NCI-H2227 (cell line): ENCODE data around the gene TMEM258.

Source experiments
- DNase-seq: peaks from one replicate; lab custom pipeline; 2025; ENCODE audit not compliant: unreplicated experiment; lab: John Stamatoyannopoulos, UW

Gene TMEM258

DNA sequence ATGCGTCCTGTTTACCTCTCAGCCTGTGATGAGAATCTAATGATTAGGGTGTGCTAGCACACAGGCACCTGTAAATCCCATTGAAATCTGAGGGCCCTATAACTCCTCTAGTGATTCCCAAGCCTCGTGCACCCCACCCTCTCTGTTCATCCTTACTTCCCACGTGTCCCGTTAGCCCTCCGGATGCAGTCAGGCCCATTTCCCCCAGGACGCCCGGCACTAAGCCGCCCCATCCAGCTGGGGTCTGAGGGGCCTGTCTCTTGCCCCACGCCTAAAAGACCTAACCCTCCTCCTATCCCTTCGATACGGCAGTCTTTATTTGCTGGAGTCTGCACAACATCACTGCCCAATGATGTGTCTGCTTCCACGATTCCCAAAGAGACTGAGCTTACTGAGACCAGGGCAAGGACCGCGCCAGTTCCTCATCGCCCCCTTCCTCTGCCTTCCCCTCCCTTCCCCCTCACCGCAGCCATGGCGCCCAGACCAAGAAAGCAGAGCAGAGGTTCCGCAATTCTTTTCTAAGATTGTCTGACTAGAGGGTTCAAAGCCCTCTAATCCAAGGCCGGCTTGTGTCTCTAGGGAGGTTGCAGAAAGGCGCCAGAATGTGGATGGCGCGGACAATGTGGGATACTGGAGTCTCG, 34.7 kb upstream of the TMEM258 start:
- DNase-seq = peak; percentile 78

DNA sequence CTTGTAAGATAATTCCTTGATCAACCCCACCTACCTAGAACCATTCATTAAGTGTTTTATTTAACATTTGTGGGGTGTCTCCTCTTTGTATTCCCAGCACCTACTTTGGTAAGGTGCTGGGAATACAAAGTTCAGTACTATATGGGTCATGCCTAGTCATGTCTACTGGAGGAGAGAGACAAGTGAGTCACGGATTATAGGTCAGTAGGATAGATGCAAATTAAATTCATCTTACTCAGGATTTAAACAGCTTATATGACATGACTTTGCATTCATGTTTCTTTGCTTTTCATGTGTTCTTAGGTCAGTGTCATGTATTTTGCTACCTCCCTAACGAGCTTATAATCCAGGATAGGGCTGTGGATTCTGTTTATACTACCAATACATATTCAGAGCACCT, 27.8 kb upstream of the TMEM258 start:
- DNase-seq = no peak

DNA sequence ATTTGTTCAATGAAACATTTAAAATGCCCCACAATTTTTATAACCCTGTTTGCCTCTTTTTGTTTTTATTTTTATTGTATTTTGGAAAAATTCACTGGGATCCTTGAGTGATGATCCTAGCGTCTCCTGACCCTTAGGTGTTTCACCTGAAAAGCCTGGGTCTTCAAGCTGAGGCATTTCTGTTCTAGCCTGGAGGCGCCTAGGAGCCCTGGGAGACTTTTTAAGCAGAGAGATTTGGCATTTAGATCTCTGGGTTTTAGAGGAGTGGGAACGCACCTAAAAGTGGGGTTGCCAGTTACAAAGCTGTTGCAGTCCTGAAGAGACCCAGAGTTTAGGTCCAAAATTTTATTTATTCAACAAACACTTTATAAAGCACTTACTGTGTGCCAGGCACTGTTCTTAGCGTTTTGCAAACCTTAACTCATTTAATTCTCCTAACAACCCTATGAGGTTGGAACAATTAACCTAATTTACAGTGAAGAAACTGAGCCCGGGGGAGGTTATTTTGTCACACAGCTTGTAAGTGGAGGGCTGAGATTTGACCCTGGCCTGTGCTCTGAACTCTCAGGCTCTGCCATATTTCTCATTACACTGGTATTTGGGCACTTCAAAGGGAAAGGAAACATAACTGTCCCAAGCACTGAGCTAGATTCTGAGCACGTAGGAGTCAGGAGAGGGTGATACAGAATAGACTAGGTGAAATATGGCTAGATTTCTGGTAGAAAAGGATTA, 25.2 kb upstream of the TMEM258 start:
- DNase-seq = no peak

DNA sequence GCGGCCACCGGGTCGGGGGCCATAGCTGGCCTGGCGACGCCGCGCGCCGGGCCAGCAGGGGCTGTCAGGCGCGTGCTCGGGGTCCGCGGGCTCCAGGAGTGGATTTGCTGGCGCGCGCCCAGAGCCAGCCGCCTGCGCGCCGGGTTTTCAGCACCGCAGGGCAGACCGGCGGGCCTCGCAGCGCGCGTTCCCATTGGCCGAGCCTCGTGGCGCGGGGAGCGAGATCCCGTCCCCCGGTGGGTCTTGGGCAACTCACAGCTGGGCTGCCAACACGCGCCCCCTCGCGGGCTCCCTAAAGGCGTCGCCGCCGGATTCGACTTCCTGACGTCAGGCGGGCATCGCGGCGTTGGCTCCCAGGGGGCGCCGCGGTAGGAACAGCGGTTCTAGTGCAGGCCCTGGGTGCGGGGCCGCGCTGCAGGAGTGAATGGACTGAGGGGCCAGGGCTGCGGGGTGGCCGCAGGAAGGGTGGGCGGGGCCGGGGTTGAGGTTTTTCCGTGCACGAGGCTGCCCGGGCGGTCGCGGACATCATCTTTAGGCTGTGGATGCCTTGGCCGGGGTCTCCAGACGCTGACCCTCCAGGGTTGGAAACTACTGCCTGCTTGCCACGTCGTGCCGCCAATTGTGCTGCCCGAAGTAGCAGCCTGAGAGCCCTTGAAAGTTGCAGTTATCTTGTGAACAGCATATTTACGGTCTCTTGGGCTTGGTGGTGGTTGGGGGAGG, 24.5 kb upstream of the TMEM258 start, which contains the start of gene FADS1:
Gene FADS1 (minus strand): TSS at position 268 of the 720 bp plus-strand sequence. CDS start 74 bp downstream, at position 194.
- peak; percentile 99 for DNase-seq

DNA sequence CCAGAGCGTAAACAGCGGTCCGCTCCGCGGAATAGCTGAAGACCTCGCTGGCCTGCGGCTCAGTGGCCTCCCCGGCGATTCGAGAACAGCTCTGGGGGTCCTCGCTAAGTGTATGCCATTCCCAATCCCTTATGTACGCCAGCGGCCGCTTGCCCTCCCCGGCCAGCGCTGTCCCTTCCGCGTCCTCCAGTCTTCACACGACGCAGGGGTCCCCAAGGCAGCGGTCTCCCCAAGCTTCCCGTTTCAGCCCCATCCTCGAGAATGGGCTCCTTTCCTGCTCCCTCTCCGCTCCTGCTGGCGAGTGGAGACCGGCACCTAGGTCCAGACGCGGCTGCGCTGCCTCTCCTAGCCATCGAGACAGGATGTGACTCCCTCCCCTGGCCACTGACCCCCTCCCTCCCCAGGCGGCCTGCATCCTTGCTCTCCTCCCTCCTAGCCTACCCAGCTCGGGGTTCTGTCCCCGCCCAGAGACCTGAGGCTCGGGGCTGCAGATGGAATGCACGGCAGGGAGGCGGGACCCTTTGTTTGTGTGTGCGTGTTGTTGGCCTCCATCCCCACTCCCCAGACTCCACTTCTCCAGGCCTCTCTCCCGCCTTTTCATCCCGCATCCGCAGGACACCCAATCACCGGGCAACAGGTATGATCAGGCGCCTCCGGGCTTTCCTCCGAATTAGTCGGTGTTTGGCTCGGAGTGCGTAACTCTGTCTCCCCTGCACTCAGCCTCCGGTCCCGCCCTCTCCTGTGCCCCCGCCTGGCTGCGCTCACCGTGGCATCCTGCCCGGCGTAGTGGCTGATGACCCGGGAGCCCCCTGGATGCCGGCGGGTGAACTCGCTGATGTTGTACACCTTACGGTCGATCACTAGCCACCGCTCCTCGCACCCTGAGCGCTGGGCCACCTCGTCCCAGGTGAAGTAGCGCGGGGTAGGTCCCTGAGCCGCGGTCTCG, 23.7 kb upstream of the TMEM258 start:
- DNase-seq = peak; percentile 81

DNA sequence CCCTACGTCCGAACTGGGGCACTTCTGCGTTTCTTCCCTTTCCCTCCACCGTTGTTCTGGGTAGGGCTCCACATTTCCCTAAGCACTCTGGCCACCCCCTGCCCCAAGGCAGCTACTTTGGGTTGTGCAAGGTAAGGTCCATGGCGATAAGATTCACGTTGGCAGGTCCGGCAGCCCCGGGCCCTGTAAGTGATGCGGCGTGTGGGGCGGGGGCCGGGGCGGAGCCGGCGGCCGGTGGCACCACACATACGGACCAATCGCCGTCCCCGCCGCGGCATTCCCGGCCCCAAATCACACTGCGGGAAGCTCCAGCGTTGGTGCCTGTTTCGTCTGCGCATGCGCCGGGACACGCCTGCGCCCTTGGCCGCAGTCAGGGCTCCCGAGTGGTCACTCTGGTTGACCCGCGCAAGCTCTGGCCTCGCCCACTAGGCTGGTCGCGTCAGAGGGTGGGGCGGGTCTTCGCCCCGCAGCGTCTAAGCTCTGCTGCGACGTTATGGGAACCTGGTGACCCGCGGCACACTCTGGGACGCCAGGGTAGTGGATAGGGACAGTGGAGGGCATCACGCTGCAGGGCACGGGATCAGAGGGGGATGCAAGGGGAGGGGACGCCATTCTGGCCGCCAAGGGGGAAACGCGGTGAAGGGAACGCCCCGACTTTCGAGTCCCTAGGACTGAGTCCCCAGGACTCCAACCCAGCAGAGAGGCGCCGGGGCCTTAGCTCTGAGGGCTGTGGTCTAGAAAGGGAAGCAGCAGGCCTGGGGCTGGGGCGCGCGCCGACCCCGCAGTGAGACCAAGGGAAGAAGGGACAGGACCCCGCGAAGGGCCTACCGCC, 22.8 kb upstream of the TMEM258 start:
- DNase-seq = peak; percentile 96

DNA sequence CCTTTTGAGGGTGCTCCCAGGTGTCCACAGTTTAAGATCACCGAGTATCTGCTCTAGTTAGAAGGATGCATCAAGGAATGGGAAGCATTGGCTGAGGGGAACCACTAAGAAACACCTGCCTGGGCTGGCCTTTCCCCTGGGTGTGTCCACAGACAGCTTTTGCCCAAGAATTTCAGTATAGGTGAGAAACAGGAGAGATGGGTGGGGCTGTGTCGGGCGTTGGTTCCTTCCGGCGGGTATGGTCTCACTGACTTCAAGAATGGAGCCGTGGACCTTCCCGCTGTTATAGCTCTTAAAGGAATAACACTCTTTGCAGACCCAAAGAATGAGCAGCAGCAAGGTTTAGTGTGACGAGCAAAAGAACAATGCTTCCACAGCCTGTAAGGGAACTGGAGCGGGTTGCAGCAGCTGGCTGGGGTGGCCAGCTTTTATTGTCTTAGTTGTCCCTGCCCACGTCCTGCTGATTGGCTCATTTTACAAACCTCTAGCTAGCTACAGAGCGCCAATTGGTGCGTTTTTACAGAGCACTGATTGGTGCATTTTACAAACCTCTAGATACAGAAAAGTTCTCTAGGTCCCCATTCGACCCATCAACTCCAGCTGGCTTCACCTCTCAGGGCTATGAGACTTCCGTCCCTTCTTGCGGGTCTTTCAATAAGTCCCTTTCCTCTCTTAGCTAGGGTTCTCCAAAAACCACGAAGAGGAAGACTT, 22.0 kb upstream of the TMEM258 start:
- DNase-seq = peak; percentile 63

DNA sequence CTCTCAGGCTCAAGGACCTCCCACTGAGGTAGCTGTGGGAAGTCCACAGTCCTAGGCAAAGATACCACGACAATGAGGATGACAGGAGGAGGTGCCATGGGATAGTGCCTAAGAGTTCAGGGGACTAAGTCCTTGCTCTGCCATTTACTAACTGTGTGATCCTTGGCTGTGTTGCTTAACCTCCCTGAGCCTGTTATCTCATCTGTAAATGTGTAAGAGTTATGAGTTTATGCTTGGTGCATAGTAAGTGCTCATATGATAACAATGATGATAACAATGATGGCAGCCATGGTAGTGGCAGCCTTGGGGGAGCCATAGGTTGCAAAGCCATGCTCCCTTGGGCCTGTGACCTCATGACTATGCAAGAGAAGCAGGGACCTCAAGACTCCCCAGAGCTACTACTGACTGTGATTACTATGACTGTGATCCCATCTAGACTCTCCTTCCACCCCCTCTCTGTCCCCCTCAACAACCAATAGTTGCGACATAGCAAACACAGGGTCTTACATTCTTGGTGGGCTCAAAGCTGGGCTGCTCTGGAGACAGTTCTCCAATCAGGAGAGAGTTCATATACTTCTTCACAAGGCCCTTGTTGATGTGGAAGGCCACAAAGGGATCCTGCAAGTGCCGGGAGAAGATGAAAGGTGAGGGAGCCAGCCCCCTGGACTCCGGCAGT, 20.5 kb upstream of the TMEM258 start:
- no peak for DNase-seq

DNA sequence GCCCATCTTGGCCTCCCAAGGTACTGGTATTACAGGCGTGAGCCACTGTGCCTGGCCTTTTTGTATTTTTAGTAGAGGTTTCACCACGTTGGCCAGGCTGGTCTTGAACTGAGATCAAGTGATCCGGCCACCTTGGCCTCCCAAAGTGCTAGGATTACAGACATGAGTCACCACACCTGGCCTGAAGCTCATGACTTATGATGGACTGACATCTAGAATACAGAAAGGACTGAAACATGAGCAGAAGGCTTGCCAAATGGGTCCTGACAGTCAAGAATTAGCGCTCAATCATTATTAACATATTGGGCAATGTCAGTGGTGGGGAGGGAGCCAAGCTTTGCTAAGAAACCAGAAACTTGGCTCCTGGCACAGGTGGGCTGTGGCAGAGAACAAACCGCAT, 19.4 kb upstream of the TMEM258 start:
- DNase-seq = no peak

DNA sequence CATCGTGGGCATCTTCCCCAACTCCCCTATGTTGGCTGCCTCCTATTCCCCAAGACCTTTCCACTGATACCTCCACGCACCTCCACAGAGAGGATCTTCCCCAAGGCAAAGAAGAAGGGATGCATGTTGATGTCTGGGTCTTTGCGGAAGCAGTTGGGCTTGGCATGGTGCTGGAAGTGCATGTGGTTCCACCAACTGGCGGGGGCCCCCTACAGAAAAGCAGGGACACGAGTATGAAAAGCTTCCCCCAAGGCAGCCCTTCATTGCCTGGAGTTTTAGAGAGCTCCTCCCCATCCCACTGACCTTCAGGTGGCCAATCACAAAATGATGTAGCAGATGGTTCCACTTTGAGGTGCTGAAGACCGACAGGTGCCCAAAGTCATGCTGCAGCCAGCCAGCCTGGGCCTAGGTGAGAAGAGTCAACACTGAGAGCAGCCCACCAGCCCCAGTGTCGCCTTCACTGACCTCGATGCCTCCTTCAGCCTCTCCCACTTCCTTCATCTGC, 18.3 kb upstream of the TMEM258 start:
- DNase-seq = no peak

DNA sequence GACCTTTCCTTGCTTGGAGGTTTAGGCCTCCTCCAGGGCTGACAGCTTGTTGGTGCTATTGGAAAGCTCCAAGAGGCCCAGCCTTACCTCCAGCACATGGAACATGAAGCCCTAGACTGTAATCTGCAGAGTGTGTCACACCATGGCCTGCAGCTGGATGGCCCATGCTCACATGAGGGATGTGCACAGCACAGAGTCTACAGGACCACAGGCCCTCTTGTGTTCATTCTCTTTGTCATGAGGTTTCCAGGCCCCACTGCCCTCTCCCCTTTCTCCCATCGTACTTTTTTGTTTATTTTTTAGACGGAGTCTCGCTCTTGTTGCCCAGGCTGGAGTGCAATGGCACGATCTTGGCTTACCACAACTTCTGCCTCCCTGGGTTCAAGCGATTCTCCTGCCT, 14.4 kb upstream of the TMEM258 start:
- DNase-seq = no peak

DNA sequence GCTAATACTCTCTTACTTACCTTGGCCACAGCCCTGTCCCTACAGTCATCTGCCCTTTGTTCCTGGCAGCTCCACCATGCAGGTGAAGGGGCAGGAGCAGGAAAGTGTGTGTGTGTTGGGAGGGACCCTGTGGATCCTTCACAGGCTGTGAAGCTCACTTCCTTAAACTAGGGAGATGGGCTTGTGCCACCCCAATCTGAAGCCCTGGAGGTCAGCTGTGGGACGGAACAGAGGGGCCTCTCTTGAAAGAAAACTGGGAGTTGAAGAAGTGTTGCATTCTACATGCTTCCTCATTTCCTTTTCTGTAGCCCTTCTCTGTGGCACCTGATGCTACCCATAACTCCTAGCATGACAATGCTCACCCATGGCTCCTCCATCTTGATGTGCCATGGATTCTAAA, 12.7 kb upstream of the TMEM258 start:
- no peak for DNase-seq

DNA sequence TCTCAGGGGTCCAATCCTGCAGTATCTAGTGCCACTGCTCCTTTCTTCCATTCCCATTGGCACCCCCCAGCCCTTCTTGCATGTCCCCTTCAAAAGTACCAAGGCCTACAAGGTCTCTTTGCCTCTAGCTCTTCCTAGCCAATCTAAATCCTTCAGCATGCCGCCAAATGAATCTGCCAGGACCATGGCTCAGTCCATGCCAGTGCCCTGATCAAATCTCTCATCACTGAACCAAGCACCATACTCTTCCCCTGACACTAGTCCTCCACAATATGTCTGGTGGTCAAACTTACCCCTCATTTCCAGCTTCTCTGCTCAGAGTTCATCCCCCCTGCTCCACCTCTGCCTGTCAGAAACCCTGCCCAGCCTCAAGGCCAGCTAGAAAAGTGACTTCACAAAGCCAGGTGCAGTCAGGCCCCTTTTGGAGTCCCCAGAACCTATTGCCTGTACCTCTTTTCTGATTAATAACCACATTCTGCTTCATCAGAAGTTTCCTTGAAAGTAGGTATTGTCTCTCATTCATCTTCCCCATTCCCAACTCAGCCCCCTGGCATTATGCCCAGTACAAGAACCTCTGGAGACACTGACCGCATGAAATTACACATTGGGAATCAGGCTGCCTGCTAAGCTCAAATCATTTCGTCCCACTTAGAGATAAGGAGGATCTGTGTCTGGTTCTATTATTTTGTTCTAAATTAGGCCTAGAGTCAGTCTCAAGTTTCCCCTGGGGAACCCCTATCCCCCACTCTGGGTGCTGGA, 11.7 kb upstream of the TMEM258 start:
- peak; percentile 40 for DNase-seq

DNA sequence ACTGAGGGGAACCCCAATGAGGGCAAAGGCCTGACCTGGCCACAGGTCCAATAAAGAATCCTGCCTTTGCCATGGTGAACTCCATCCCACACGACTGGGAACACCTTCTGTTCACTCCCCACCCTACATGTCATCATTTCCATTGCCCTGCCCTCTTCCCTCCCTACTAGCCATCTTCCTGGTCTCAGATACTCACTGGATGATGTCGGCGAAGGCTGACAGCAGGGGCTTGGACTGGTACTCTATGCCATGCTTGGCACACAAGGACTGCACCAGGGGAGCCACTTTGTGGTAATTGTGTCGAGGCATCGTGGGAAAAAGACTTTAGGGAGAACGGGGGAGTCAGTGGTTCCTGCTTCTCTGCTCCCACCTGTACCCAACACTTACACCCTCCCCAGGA, 10.2 kb upstream of the TMEM258 start:
- no peak for DNase-seq

DNA sequence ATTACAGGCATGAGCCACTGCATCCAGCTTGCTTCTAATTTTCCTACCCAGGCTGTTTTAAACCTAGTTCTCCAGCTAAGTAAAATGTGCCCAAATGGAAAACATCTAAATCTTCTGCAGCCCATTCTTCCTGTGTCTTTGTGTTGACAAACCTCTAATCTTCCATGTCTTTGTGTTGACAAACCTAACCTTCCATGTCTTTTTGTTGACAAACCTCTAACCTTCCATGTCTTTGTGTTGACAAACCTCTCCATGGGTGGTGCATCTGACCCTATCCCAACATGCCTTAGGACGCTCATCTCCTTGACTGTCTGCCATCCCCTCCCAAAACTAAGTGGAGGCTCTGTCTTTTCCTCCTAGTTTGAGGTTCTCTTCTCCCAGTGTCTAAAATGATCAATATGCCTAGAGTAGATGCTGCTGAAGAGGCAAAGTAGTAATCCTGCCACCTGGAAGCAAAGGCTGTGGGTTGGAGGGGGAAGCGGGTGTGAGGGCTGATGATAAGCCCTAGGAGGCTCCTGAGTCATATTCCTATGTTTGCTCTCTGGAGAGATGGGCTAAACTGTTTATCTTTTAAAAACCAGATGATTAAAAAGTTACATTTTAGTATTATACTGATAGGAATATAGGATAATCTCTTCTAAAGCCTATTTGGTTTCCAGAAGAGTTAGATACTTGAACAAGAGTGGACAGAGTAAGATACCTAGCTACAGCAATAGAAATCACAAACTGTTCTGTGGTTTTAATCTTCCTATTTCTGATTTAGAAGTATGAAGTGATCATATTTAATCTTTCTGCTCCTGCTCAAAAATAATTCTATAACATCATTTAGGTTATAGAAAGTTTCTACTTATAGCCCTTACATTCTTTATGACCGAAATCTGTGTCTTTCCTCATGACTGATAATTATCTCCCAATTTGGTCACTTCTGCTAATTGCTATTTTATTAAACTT, 8.2 kb upstream of the TMEM258 start:
- no peak for DNase-seq

DNA sequence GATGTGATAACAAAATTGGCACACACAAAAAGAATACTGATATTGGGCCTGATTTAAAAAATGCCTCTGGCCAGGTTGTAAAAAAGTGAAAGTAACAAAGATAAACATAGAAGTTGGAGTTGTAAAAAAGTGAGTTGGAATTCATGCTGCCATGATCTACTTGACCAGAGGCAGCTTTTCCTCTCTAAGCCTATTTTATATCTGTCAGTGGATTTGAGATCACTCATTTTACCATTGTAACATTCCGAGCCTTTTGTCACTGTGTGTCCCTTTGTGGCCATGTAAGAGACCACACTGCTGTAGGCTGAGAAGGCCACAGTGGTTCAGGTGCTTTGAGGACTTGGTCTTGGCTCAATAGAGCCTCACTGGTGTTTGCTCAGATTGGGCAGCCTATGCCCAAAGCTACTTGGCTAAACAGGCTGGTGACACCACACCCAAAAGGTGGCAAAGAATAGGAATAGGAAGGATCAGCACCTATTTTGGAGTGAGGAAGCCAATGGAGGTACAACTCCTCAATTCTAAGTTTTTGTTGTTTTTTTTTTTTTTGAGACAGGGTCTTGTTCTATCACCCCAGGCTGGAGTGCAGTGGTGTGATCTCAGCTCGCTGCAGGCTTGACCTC, 7.4 kb upstream of the TMEM258 start:
- no peak for DNase-seq
